HepG2 (cell line): Measurements from ENCODE around the gene SLC9A8. TPM values are rescaled to one million over a fixed set of nuclear protein-coding genes. Genes with fewer than 3 reads are reported as not detected.

Source experiments
- CHD2 ChIP-seq: IDR thresholded peaks from 2 replicates; pipeline ENCODE4 v1.6.1; 2011; ENCODE audit warnings: low read depth, low read length, improper control_type of control experiment
- CHD4 ChIP-seq: fragments of 200-600 bp; sonication (generic); IDR thresholded peaks from 2 replicates; pipeline ENCODE4 v1.7.0; 2017; ENCODE audit warnings: mild to moderate bottlenecking, low read length, borderline replicate concordance
- GTF2F1 ChIP-seq: fragments of 150-350 bp; IDR thresholded peaks from 2 replicates; pipeline ENCODE4 v1.6.1; 2014; ENCODE audit warnings: low read length
- SIX1 ChIP-seq: sonication (generic); formaldehyde crosslinking; IDR thresholded peaks from 2 replicates; pipeline ENCODE4 v1.4.0; 2020; ENCODE audit warnings: missing genetic modification reagents, borderline replicate concordance
- ZNF3 ChIP-seq: IDR thresholded peaks from 2 replicates; pipeline ENCODE4 v1.7.0; 2017; ENCODE audit warnings: inconsistent platforms
- ZNF383 ChIP-seq: sonication (generic); formaldehyde crosslinking; IDR thresholded peaks from 2 replicates; pipeline ENCODE4 v1.4.0; 2020; ENCODE audit warnings: missing genetic modification reagents, mild to moderate bottlenecking, borderline replicate concordance
- polyA plus RNA-seq, 8 experiments: library from polyadenylated mRNA; depleted of rRNA in 3 of 8; stranded (reverse) in 7 of 8; unstranded in 1 of 8; fragments of >200 nt; fragmentation: Illumina TruSeq in 4 of 8; extraction: Trizol in 4 of 8; gene quantifications; 2 replicates each; pipeline versions ENCODE4 v1.2.1 to v1.2.3, GENCODE V29; 2011 to 2016; ENCODE audit warnings: low read depth in 4 of 8, missing spikeins in 1 of 8, mixed read lengths in 1 of 8; ENCODE audit not compliant: insufficient read depth in 1 of 8
- total RNA-seq, 5 experiments: library from RNA; depleted of rRNA; stranded (reverse); fragments of >200 nt; fragmentation: Illumina TruSeq; extraction: Trizol; gene quantifications; 2 replicates each; pipeline ENCODE4 v1.2.3, GENCODE V29; 2016; ENCODE audit warnings: low read depth in 1 of 5
- TF ChIP-seq, protein P1 (sequence below), 2 experiments: sonication (generic) in 1 of 2; formaldehyde crosslinking in 1 of 2; IDR thresholded peaks; 2 replicates each; pipeline versions ENCODE4 v1.4.0 to v1.6.1; 2016 to 2020; ENCODE audit warnings: borderline replicate concordance in 1 of 2, low read depth in 1 of 2, mild to moderate bottlenecking in 1 of 2, missing genetic modification reagents in 1 of 2
- TF ChIP-seq, protein P2 (sequence below): sonication (generic); formaldehyde crosslinking; conservative IDR thresholded peaks from 2 replicates; pipeline ENCODE4 v1.8.1; 2023; ENCODE audit warnings: missing genetic modification reagents
- TF ChIP-seq, protein P3 (sequence below): sonication (generic); formaldehyde crosslinking; IDR thresholded peaks from 2 replicates; pipeline ENCODE4 v1.4.0; 2020; ENCODE audit warnings: mild to moderate bottlenecking, missing genetic modification reagents

SLC9A8 gene
- total and polyA plus RNA-seq, 2 of the 13 experiments (the other 11 are each of a cell fraction or from before 2014, with no cell fraction given) = 4.1 to 7.4 TPM

DNA sequence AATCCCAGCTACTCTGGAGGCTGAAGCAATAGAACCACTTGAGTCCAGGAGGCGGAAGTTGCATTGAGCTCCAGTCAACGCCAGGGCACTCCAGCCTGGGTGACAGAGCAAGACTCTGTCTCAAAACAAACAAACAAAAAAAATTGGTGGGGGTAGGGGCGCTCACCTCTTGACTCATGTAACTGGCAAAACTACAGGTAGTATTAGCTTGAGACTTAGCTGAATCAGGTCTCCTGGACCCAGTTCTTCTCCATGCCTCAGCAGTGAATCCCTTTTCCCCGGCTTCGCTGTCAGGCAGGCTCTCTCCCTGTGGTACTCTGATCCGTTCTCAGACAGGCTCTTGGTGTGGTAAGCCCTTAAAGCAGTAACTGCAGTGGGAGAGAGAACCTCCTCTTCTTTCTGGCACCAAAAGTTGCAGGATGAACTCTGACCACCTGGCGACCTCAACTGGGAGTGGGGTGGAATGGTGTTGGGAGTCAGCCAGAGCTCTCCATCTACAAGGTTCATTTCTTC is 12.9 kb downstream of the SLC9A8 start (continued):
- TF ChIP-seq, protein P1, sequence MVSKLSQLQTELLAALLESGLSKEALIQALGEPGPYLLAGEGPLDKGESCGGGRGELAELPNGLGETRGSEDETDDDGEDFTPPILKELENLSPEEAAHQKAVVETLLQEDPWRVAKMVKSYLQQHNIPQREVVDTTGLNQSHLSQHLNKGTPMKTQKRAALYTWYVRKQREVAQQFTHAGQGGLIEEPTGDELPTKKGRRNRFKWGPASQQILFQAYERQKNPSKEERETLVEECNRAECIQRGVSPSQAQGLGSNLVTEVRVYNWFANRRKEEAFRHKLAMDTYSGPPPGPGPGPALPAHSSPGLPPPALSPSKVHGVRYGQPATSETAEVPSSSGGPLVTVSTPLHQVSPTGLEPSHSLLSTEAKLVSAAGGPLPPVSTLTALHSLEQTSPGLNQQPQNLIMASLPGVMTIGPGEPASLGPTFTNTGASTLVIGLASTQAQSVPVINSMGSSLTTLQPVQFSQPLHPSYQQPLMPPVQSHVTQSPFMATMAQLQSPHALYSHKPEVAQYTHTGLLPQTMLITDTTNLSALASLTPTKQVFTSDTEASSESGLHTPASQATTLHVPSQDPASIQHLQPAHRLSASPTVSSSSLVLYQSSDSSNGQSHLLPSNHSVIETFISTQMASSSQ (IDR thresholded peaks at IDR 0.05; ENCODE audit: low read depth) = no peak
- TF ChIP-seq, protein P1 (CRISPR knock-in tag; IDR thresholded peaks at IDR 0.05; ENCODE audit: borderline replicate concordance) = no peak
- no peak for TF ChIP-seq ZNF383 (CRISPR knock-in tag)
- TF ChIP-seq, protein P2, sequence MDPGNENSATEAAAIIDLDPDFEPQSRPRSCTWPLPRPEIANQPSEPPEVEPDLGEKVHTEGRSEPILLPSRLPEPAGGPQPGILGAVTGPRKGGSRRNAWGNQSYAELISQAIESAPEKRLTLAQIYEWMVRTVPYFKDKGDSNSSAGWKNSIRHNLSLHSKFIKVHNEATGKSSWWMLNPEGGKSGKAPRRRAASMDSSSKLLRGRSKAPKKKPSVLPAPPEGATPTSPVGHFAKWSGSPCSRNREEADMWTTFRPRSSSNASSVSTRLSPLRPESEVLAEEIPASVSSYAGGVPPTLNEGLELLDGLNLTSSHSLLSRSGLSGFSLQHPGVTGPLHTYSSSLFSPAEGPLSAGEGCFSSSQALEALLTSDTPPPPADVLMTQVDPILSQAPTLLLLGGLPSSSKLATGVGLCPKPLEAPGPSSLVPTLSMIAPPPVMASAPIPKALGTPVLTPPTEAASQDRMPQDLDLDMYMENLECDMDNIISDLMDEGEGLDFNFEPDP (CRISPR knock-in tag) = no peak
- TF ChIP-seq CHD4 = no peak
- no peak for TF ChIP-seq GTF2F1
- TF ChIP-seq, protein P3, sequence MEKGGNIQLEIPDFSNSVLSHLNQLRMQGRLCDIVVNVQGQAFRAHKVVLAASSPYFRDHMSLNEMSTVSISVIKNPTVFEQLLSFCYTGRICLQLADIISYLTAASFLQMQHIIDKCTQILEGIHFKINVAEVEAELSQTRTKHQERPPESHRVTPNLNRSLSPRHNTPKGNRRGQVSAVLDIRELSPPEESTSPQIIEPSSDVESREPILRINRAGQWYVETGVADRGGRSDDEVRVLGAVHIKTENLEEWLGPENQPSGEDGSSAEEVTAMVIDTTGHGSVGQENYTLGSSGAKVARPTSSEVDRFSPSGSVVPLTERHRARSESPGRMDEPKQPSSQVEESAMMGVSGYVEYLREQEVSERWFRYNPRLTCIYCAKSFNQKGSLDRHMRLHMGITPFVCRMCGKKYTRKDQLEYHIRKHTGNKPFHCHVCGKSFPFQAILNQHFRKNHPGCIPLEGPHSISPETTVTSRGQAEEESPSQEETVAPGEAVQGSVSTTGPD (CRISPR knock-in tag) = no peak
- TF ChIP-seq ZNF3 (CRISPR knock-in tag) = no peak
- no peak for TF ChIP-seq CHD2
- TF ChIP-seq SIX1 = no peak
